ENCODE results near the gene ANKRD53.
"Not testable (repeated sequence)": the region's sequence is repeated elsewhere in the genome, so short reads cannot be mapped to it uniquely, and the experiment has no call there.

ANKRD53 gene

GRCh38 chr2:71018625-71019024, 40.2 kb downstream of the ANKRD53 start:
- DNase-seq: no peak

DNA sequence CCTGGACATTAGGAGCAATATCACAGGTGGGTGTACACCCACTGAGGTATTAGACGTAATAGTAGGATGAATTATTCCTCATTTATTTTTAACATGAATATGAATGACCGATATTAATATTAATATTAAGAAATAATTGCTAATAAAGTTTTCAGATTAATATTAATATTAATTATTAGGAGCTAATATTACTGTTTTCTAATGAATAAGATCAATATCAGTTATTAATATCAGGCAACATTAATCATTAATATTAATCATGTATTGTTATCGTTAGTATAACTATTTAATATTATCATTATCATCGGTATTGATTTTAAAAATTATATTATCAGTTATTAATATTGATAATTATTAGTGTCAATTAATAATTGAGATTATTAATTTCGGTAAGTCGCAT, 41.6 kb downstream of the ANKRD53 start:
- DNase-seq: not testable (repeated sequence)

DNA sequence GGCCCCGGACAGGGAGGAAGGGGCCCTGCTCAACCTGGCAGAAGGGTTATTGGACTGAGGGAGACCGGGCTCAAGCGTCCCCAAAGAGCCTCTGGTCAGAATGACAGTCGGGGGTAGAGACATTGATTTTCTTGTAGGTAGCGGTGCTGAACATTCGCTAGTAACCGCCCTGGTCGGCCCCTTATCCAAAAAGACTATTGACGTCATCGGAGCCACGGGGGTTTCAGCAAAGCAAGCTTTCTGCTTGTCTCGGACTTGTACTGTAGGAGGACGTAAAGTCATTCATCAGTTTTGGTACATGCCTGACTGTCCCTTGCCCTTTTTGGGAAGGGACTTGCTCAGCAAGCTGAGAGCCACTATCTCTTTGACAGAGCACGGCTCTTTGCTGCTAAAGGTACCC, 43.0 kb downstream of the ANKRD53 start:
- not testable (repeated sequence) for DNase-seq

DNA sequence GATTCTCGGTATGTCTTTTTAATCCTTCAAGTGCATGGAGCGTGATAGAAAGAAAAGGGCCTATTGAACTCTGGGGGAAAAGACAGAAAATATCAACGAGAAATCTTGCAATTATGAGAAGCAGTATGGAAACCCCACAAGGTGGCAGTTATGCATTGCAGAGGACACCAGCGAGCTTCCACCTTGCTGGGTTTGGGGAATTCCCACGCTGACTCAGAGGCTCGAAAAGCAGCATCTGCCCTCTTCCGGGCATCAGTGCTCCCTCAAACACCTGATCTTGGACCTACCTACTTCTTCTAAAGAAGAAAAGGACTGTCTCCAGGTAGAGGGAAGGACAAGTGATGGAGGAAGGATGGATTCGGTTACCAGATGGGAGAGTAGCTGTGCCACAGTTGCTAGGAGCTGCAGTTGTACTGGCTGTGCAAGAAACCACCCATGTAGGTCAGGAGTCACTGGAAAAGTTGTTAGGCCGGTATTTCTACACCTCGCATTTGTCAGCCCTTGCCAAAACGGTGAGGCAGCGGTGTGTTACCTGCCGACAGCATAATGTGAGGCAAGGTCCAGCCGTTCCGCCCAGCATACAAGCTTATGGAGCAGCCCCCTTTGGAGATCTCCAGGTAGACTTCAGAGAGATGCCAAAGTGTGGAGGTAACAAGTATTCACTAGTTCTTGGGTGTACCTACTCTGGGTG, 45.3 kb downstream of the ANKRD53 start:
- not testable (repeated sequence) for DNase-seq
